Aorta (tissue), 5 donors: ENCODE data around the gene MLN. TPM values are rescaled to one million over a fixed set of nuclear protein-coding genes. Genes with fewer than 3 reads are reported as not detected.

Experiments
- ATAC-seq: fragments of 200-7000 bp; cut with Tn5 transposase; one replicate; pipeline ENCODE4 v1.9.1; 2022; ENCODE audit warnings: moderate library complexity; ENCODE audit not compliant: low FRiP score
- DNase-seq, 2 donors: peaks; one replicate each; pipeline ENCODE4 v3.0.0-alpha.2; 2020
- H3K27ac ChIP-seq, 2 donors: one replicate each; pipeline ENCODE4 v1.5.1; 2013; ENCODE audit warnings: low read length in 2 of 2, mild to moderate bottlenecking in 2 of 2, moderate library complexity in 2 of 2, control low read depth in 1 of 2, inconsistent platforms in 1 of 2, low read depth in 1 of 2
- H3K27me3 ChIP-seq, 2 donors: one replicate each; pipeline ENCODE4 v1.6.1; 2013; ENCODE audit warnings: control low read depth in 1 of 2, low read length in 1 of 2, mild to moderate bottlenecking in 1 of 2, moderate library complexity in 1 of 2; ENCODE audit not compliant: insufficient read depth in 2 of 2, control insufficient read depth in 1 of 2
- H3K36me3 ChIP-seq, 2 donors: one replicate each; pipeline ENCODE4 v1.6.1; 2013; ENCODE audit warnings: control low read depth in 1 of 2, low read length in 1 of 2, mild to moderate bottlenecking in 1 of 2; ENCODE audit not compliant: insufficient read depth in 2 of 2, control insufficient read depth in 1 of 2
- H3K4me1 ChIP-seq, 2 donors: one replicate each; pipeline ENCODE4 v1.6.1; 2013; ENCODE audit warnings: low read length in 2 of 2, control low read depth in 1 of 2, mild to moderate bottlenecking in 1 of 2, moderate library complexity in 1 of 2; ENCODE audit not compliant: insufficient read depth in 2 of 2, control insufficient read depth in 1 of 2
- H3K4me3 ChIP-seq, 2 donors: one replicate each; pipeline ENCODE4 v1.5.1; 2013; ENCODE audit warnings: low read length in 2 of 2, control low read depth in 1 of 2, mild to moderate bottlenecking in 1 of 2
- H3K9me3 ChIP-seq: one replicate; pipeline ENCODE4 v1.6.1; 2013; ENCODE audit warnings: mild to moderate bottlenecking, low read length; ENCODE audit not compliant: control insufficient read depth
- WGBS, 2 donors: extraction: QIAGEN DNeasy Blood & Tissue Kit; methylation state at CpG; one replicate each; pipeline ENCODE4 v1.1.7; 2013; 5-methylcytosine and 5-hydroxymethylcytosine counted together
- intact Hi-C, 2 donors: fragments of 100-400 bp; cut with DNase I; formaldehyde crosslinking; loops; one replicate each; pipeline versions ENCODE4 v1.14.2 to v1.15.0; 2022
- polyA plus RNA-seq, 2 donors: library from polyadenylated mRNA; stranded (reverse); fragments of 200-250 nt; gene quantifications; one replicate each; pipeline ENCODE4 v1.2.3, GENCODE V29; 2013
- total RNA-seq, 2 donors: library from RNA; stranded (reverse); fragmentation: NEBNext Ultra II Directional; extraction: Animal tissue kit (Norgen Biotek cat#: 25700); gene quantifications; one replicate each; pipeline ENCODE4 v1.2.1, GENCODE V29; 2021
- donor health status: healthy with polysubstance abuse.
- donor health status: Bipolar disorder and iron deficiency.
- donor health status: DM: no; HTN: no; CAD: no.
- donor health status: DM: no; HTN: no; CAD: no.
- donor health status: DM: yes; HTN: yes; CAD: no.

MLN gene
- total and polyA plus RNA-seq, 4 donors = 2.6 TPM; not detected in 3

- DNase-seq (no peak), ATAC-seq (no peak)
- H3K4me3 ChIP-seq = no peak overlapping the region
- intact Hi-C loops = no loop called here
- WGBS, 2 donors = 53 to 58% methylated on average over 7 of the region's 7 CpGs
- H3K9me3 ChIP-seq = no peaks in the 10 kb centered on the region
- H3K27me3 ChIP-seq = no peaks in the 10 kb centered on the region
- H3K36me3 ChIP-seq = no peaks in the 10 kb centered on the region
- no peak overlapping the region for H3K27ac ChIP-seq
- H3K4me1 ChIP-seq = no peaks in the 10 kb centered on the region
Observed at GRCh38 chr6:33820784-33821520, 17.1 kb upstream of the MLN start.

GRCh38 chr6:33820243-33820642 lies 16.4 kb upstream of the MLN start:
- Histone ChIP-seq H3K27me3 (no peaks in the 10 kb centered on the region), H3K4me1 (no peaks in the 10 kb centered on the region), H3K27ac (no peak overlapping the region), H3K36me3 (no peaks in the 10 kb centered on the region), H3K4me3 (no peak overlapping the region), H3K9me3 (no peaks in the 10 kb centered on the region)
- ATAC-seq (no peak), DNase-seq (no peak)
- intact Hi-C loops = no loop called here
- WGBS, 2 donors = 50 to 53% methylated on average over 10 of the region's 10 CpGs

GRCh38 chr6:33819021-33819420 lies 15.2 kb upstream of the MLN start:
- DNase-seq (no peak), ATAC-seq (no peak)
- Histone ChIP-seq H3K27me3 (no peaks in the 10 kb centered on the region), H3K9me3 (no peaks in the 10 kb centered on the region), H3K36me3 (no peaks in the 10 kb centered on the region), H3K27ac (no peak overlapping the region), H3K4me1 (no peaks in the 10 kb centered on the region), H3K4me3 (no peak overlapping the region)
- intact Hi-C loops = no loop called here
- WGBS, 2 donors = 60 to 69% methylated on average over 4 of the region's 4 CpGs

- Histone ChIP-seq H3K36me3 (no peaks in the 10 kb centered on the region), H3K27me3 (no peaks in the 10 kb centered on the region), H3K4me3 (no peak overlapping the region), H3K4me1 (no peaks in the 10 kb centered on the region), H3K9me3 (no peaks in the 10 kb centered on the region), H3K27ac (no peak overlapping the region)
- 60 to 76% methylated on average over 3 of the region's 3 CpGs for WGBS, 2 donors
- DNase-seq (no peak), ATAC-seq (no peak)
- intact Hi-C loops = no loop called here
Observed at GRCh38 chr6:33818293-33818692, 14.5 kb upstream of the MLN start.

- Histone ChIP-seq H3K27ac (no peak overlapping the region), H3K36me3 (no peaks in the 10 kb centered on the region), H3K4me1 (no peaks in the 10 kb centered on the region), H3K9me3 (no peaks in the 10 kb centered on the region), H3K27me3 (no peaks in the 10 kb centered on the region), H3K4me3 (no peak overlapping the region)
- 53 to 69% methylated on average over 5 of the region's 5 CpGs for WGBS, 2 donors
- intact Hi-C loops = no loop called here
- ATAC-seq (no peak), DNase-seq (no peak)
Observed at GRCh38 chr6:33817489-33817888, 13.7 kb upstream of the MLN start.

- WGBS, 2 donors = 66 to 68% methylated on average over 8 of the region's 8 CpGs
- Histone ChIP-seq H3K27me3 (no peaks in the 10 kb centered on the region), H3K9me3 (no peaks in the 10 kb centered on the region), H3K36me3 (no peaks in the 10 kb centered on the region), H3K27ac (no peak overlapping the region), H3K4me1 (no peaks in the 10 kb centered on the region), H3K4me3 (no peak overlapping the region)
- DNase-seq (peak in 1 of 2 donors; percentile 31), ATAC-seq (no peak)
- intact Hi-C loops = no loop called here
Observed at GRCh38 chr6:33816911-33817310, 13.1 kb upstream of the MLN start.

- Histone ChIP-seq H3K4me3 (no peak overlapping the region), H3K36me3 (no peaks in the 10 kb centered on the region), H3K9me3 (peaks cover 1% of the 10 kb centered on the region), H3K4me1 (no peaks in the 10 kb centered on the region), H3K27me3 (no peaks in the 10 kb centered on the region), H3K27ac (no peak overlapping the region)
- 6 to 13% methylated on average over 1 of the region's 1 CpG for WGBS, 2 donors
- DNase-seq = no peak
- no peak for ATAC-seq
- intact Hi-C loops = no loop called here
Observed at GRCh38 chr6:33815854-33816253, 12.1 kb upstream of the MLN start.

- ATAC-seq (no peak), DNase-seq (peak in 1 of 2 donors; percentile 38)
- Histone ChIP-seq H3K27ac (no peak overlapping the region), H3K36me3 (no peaks in the 10 kb centered on the region), H3K4me3 (no peak overlapping the region), H3K4me1 (no peaks in the 10 kb centered on the region), H3K9me3 (peaks cover 1% of the 10 kb centered on the region), H3K27me3 (no peaks in the 10 kb centered on the region)
- intact Hi-C loops = no loop called here
- WGBS, 2 donors = 70 to 73% methylated on average over 16 to 19 of the region's 19 CpGs
Observed at GRCh38 chr6:33813990-33814985, 10.5 kb upstream of the MLN start.
